Prostate gland (tissue), 2 donors: ENCODE measurements around the gene RNF224. TPM values are rescaled to one million over a fixed set of nuclear protein-coding genes. Genes with fewer than 3 reads are reported as not detected.

Experiments used
- DNase-seq: peaks from one replicate; pipeline ENCODE4 v3.0.0-alpha.2; 2019; ENCODE audit warnings: low spot score
- H3K27ac ChIP-seq, 2 donors: fragments of 200-600 bp; sonication (generic); 2 replicates each; pipeline ENCODE4 v1.5.1; 2017 to 2019
- H3K27me3 ChIP-seq: fragments of 200-600 bp; sonication (generic); replicated peaks from 2 replicates; pipeline ENCODE4 v1.5.1; 2019; ENCODE audit not compliant: insufficient read depth
- H3K36me3 ChIP-seq, 2 donors: fragments of 200-600 bp; sonication (generic); 1 replicate in 1 of 2; 2 replicates in 1 of 2; pipeline versions ENCODE4 v1.5.1 to v1.8.1; 2017 to 2019
- H3K4me1 ChIP-seq: fragments of 200-600 bp; sonication (generic); replicated peaks from 2 replicates; pipeline ENCODE4 v1.5.1; 2019
- H3K4me3 ChIP-seq, 2 donors: fragments of 200-600 bp; sonication (generic); 2 replicates each; pipeline ENCODE4 v1.5.1; 2017 to 2019
- H3K9me3 ChIP-seq: fragments of 200-600 bp; sonication (generic); 2 replicates; pipeline ENCODE4 v1.5.1; 2017
- CTCF ChIP-seq, 4 experiments: fragments of 200-600 bp in 2 of 4; fragments of 450-650 bp in 2 of 4; sonication (generic) in 2 of 4; IDR thresholded peaks; 1 replicate in 3 of 4; 2 replicates in 1 of 4; pipeline ENCODE4 v1.5.1; 2016 to 2019; ENCODE audit warnings: antibody characterized with exemption in 4 of 4, mild to moderate bottlenecking in 2 of 4, moderate library complexity in 2 of 4
- POLR2A ChIP-seq: fragments of 450-650 bp; IDR thresholded peaks from one replicate; pipeline ENCODE4 v1.6.1; 2016; ENCODE audit warnings: antibody characterized with exemption, mild to moderate bottlenecking
- POLR2AphosphoS5 ChIP-seq: sonication (generic); formaldehyde crosslinking; IDR thresholded peaks from one replicate; pipeline ENCODE4 v1.6.1; 2017; ENCODE audit warnings: antibody characterized with exemption
- WGBS: methylation state at CpG from one replicate; pipeline ENCODE4 v1.1.5; 2018; 5-methylcytosine and 5-hydroxymethylcytosine counted together
- intact Hi-C: fragments of 100-400 bp; cut with DNase I; formaldehyde crosslinking; loops from one replicate; pipeline ENCODE4 v1.14.2; 2022
- total RNA-seq, 2 donors: library from RNA; depleted of rRNA; stranded (reverse); fragments of >200 nt; gene quantifications; one replicate each; pipeline ENCODE4 v1.1.0, GENCODE V29; 2016

RNF224 gene
- total RNA-seq, 2 donors from 2014 or later = not detected

GRCh38 chr9:137230705-137231371 lies 3.5 kb downstream of the RNF224 start, which contains the start of gene SLC34A3:
TSS of gene SLC34A3 (plus strand) at chr9:137230901. CDS start at chr9:137231703, 802 bp downstream.
- no peaks in the 10 kb centered on the region for H3K36me3 ChIP-seq
- peaks cover 4% of the 10 kb centered on the region for H3K27me3 ChIP-seq
- no peak for TF ChIP-seq POLR2A
- no peak for TF ChIP-seq CTCF (IDR thresholded peaks at IDR 0.05)
- TF ChIP-seq POLR2AphosphoS5 = no peak
- no peak for DNase-seq
- H3K4me1 ChIP-seq = peaks cover 4% of the 10 kb centered on the region
- H3K27ac ChIP-seq = no peak within 1 kb of the TSS
- no peaks in the 10 kb centered on the region for H3K9me3 ChIP-seq
- 73% methylated on average over 14 of the region's 14 CpGs for WGBS
- no peak within 1 kb of the TSS for H3K4me3 ChIP-seq
- intact Hi-C loops = no loop called here

- no peak for DNase-seq
- Histone ChIP-seq H3K4me1 (peaks cover 10% of the 10 kb centered on the region), H3K36me3 (no peaks in the 10 kb centered on the region), H3K4me3 (no peak overlapping the region), H3K9me3 (no peaks in the 10 kb centered on the region), H3K27ac (no peak overlapping the region), H3K27me3 (peaks cover 4% of the 10 kb centered on the region)
- intact Hi-C loops = no loop called here
- WGBS = 86% methylated on average over 23 of the region's 23 CpGs
- TF ChIP-seq CTCF (IDR thresholded peaks at IDR 0.05) = no peak
- TF ChIP-seq POLR2A = no peak
- no peak for TF ChIP-seq POLR2AphosphoS5
Observed at GRCh38 chr9:137231372-137232039, 4.2 kb downstream of the RNF224 start.

- H3K4me1 ChIP-seq = peaks cover 16% of the 10 kb centered on the region
- intact Hi-C loops = no loop called here
- no peak overlapping the region for H3K27ac ChIP-seq
- TF ChIP-seq CTCF (IDR thresholded peaks at IDR 0.05) (no peak), POLR2A (no peak), POLR2AphosphoS5 (no peak)
- H3K4me3 ChIP-seq = no peak overlapping the region
- WGBS = 78% methylated on average over 10 of the region's 10 CpGs
- no peaks in the 10 kb centered on the region for H3K36me3 ChIP-seq
- no peak for DNase-seq
- peaks cover 4% of the 10 kb centered on the region for H3K27me3 ChIP-seq
- no peaks in the 10 kb centered on the region for H3K9me3 ChIP-seq
Observed at GRCh38 chr9:137232101-137232500, 4.8 kb downstream of the RNF224 start.

GRCh38 chr9:137232510-137232909 lies 5.2 kb downstream of the RNF224 start:
- intact Hi-C loops = no loop called here
- WGBS = 69% methylated on average over 22 of the region's 24 CpGs
- no peaks in the 10 kb centered on the region for H3K36me3 ChIP-seq
- H3K9me3 ChIP-seq = no peaks in the 10 kb centered on the region
- no peak for TF ChIP-seq POLR2AphosphoS5
- no peak for TF ChIP-seq POLR2A
- no peak for TF ChIP-seq CTCF (IDR thresholded peaks at IDR 0.05)
- H3K4me1 ChIP-seq = peaks cover 20% of the 10 kb centered on the region
- no peak overlapping the region for H3K4me3 ChIP-seq
- peaks cover 4% of the 10 kb centered on the region for H3K27me3 ChIP-seq
- H3K27ac ChIP-seq = no peak overlapping the region
- no peak for DNase-seq
